Retinal pigment epithelial cell (primary cell): ENCODE measurements around the gene ARL14EP.
A peak's percentile ranks its signal among the peaks of the same experiment; 100 is the strongest.

Experiments
- DNase-seq: peaks from one replicate; pipeline ENCODE4 v3.0.0-alpha.2; 2010; ENCODE audit warnings: low read depth
- H3K4me3 ChIP-seq: 2 replicates; pipeline ENCODE4 v1.5.1; 2011; ENCODE audit warnings: mild to moderate bottlenecking, low read length, control low read depth, moderate library complexity
- CTCF ChIP-seq: conservative IDR thresholded peaks from 2 replicates; pipeline ENCODE4 v1.5.1; 2011; ENCODE audit warnings: low read depth, low read length, control low read depth, inconsistent platforms

Gene ARL14EP

DNA sequence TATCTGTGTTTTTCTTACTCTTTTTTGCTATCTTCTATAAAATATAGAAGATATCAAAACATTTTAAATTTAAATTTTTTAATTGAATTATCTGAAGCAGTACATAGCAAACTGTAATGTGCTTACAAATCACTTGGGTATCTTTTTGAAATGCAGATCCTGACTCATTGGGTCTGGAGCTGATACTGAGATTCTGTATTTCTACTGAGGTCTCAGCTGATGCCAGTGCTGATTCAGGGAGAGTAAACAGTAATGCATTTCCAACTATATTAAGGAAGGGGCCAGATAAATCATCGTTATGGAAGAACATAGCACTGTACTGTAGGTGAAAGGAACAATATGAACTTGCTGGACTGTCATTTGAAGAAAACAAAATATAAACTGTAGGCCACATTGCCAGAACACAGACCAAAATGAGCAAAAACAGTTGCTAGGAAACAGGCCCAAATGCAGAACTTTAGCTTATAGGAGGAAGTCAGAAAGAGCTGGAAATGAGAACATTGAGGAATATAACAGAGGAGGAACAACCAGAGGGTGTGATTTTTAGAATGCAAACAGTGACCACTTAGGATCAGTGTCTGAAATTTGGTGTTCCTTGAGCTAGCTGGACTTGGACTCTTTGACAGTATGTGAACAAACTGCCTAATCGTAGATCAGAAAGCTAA, 3.3 kb downstream of the ARL14EP start:
- H3K4me3 ChIP-seq = no peak overlapping the region
- no peak for DNase-seq
- no peak for TF ChIP-seq CTCF

- DNase-seq = no peak
- no peak overlapping the region for H3K4me3 ChIP-seq
- no peak for TF ChIP-seq CTCF
These were observed 4.0 kb downstream of the ARL14EP start for GRCh38 chr11:30326906-30327305.

GRCh38 chr11:30328681-30329080, 5.8 kb downstream of the ARL14EP start:
- H3K4me3 ChIP-seq = no peak overlapping the region
- TF ChIP-seq CTCF = no peak
- no peak for DNase-seq

DNA sequence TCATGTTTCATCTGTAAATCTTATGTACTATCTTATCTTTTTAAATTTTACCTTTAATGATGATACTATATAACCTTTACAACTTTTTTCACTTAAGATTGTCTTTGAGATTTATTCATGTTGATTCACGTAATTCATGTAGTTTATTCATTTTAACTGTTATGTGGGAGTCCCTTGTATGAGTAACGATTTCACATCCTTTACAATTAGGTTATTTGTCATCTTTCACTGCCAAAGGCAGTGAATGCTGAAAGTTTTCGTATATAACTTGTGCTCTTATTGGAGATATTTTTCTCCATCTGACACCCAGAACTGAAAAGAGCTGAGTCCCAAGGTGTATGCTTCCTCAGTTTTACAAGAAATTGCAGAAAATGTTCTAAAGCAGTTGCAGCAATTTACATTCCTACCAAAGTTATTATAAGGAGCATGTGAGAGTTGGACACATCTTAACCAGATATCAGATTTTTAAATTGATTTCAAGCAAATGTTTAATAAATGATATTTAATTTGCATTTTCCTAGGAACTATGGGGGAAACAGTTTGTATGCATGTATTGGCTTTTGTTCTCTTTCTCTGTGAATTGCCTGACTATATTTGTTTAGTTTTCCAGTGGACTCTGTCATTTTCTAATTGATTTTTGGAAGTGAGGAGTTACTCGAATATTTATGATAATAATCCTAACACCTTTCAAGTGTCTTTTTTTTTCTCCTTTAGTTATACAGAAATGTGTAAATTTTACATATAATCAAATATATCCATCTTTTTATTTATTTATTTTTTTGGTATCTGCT, 6.4 kb downstream of the ARL14EP start:
- no peak overlapping the region for H3K4me3 ChIP-seq
- DNase-seq = no peak
- no peak for TF ChIP-seq CTCF

GRCh38 chr11:30333405-30333804, 10.5 kb downstream of the ARL14EP start:
- DNase-seq = no peak
- TF ChIP-seq CTCF = peak; percentile 66
- H3K4me3 ChIP-seq = no peak overlapping the region

DNA sequence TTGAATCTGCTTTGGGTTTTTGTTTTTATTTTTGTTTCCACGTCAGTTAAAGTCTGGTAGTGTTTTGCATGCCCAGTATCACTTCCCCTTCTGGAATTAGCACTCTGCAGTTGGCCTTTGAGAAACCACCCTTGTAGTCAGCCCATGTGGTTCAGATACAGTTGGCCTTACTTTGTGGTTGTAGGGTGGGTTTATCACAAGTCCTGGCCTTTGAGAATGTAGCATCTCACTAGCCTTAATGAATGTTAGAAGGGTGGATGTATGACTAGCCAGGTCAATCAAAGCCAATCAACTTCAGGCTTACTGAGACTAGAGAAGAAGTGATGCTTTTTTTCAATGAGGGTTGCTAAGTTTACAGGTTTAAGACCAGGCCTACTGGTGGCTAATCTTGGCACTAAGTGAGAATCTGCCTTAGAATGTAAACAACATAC, 19.8 kb downstream of the ARL14EP start:
- no peak for DNase-seq
- no peak for TF ChIP-seq CTCF
- no peak overlapping the region for H3K4me3 ChIP-seq

DNA sequence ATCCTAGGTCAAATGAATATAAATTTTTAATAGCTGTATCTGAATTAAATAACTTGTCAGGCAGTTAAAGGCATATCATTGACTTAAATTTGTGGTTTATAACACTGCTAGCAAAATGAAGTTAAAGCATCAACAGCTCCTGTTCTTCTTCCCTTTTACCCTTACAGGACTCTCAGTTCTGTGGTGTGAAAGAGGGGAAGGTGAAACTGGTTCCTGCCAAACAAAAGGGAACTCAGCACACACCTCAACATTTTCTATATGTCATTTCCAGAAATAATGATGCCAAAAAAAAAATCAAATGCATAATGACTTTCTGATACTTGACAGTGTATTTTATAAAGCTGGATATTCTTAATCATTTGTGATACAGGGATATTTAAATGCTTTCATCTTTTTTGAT, 21.2 kb downstream of the ARL14EP start:
- no peak for DNase-seq
- no peak overlapping the region for H3K4me3 ChIP-seq
- no peak for TF ChIP-seq CTCF
